HEK293T (cell line): Measurements from ENCODE around the gene BIRC5.

Experiments used
- ARNT ChIP-seq: fragments of 450-650 bp; IDR thresholded peaks from 2 replicates; pipeline ENCODE4 v1.6.1; 2017; ENCODE audit warnings: mild to moderate bottlenecking
- ELF4 ChIP-seq: fragments of 450-650 bp; IDR thresholded peaks from 2 replicates; pipeline ENCODE4 v1.6.1; 2017; ENCODE audit warnings: antibody characterized with exemption
- FOXA1 ChIP-seq: fragments of 450-650 bp; IDR thresholded peaks from 2 replicates; pipeline ENCODE4 v1.6.1; 2016; ENCODE audit warnings: mild to moderate bottlenecking
- FOXK2 ChIP-seq: fragments of 450-650 bp; IDR thresholded peaks from 2 replicates; pipeline ENCODE4 v1.6.1; 2016; ENCODE audit warnings: mild to moderate bottlenecking
- FOXM1 ChIP-seq: fragments of 450-650 bp; IDR thresholded peaks from 2 replicates; pipeline ENCODE4 v1.6.1; 2017; ENCODE audit warnings: mild to moderate bottlenecking, borderline replicate concordance
- LEF1 ChIP-seq: fragments of 450-650 bp; IDR thresholded peaks from 2 replicates; pipeline ENCODE4 v1.6.1; 2017; ENCODE audit warnings: mild to moderate bottlenecking, borderline replicate concordance
- SP1 ChIP-seq: fragments of 450-650 bp; IDR thresholded peaks from 2 replicates; pipeline ENCODE4 v1.6.1; 2017
- TARDBP ChIP-seq: fragments of 450-650 bp; IDR thresholded peaks from 2 replicates; pipeline ENCODE4 v1.6.1; 2016
- ZNF384 ChIP-seq: fragments of 450-650 bp; IDR thresholded peaks from 2 replicates; pipeline ENCODE4 v1.6.1; 2016

DNA sequence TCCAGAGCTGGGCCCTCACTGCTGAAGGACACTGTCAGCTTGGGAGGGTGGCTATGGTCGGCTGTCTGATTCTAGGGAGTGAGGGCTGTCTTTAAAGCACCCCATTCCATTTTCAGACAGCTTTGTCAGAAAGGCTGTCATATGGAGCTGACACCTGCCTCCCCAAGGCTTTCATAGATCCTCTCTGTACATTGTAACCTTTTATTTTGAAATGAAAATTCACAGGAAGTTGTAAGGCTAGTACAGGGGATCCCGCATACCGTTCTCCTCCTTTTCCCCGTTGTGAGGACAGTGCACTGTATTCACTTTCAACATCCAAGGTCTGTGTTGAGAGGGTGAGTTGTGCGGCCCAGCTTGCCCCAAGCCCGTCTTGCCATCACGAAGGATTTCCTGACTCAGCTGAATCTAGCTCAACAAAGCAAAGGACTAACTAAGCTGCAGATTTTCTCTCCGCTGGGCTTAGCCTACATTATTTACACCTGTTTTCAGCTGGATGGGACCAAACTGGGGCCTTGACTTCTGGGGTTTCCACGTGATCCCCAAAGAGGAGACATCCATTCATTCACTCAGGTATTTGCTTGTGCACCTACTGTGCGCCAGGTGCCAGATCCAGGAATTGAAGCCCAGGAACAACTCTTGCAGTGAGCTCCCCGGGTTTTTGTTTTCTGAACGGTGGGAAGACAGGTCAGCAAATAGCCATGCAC, 12.2 kb downstream of the BIRC5 start:
- TF ChIP-seq SP1 (no peak), FOXK2 (no peak), FOXA1 (no peak), ARNT (no peak), TARDBP (no peak), LEF1 (no peak), FOXM1 (no peak), ZNF384 (no peak), ELF4 (no peak)
